SH-SY5Y (cell line): ENCODE data around the gene MATN1.

Experiments used
- GATA2 ChIP-seq: IDR thresholded peaks from 2 replicates; pipeline ENCODE4 v1.6.1; 2011; ENCODE audit warnings: mild to moderate bottlenecking, low read depth, low read length
- GATA3 ChIP-seq: IDR thresholded peaks from 2 replicates; pipeline ENCODE4 v1.6.1; 2011; ENCODE audit warnings: low read depth, mild to moderate bottlenecking, low read length, moderate library complexity

Gene MATN1

GRCh38 chr1:30734106-30734505, 10.7 kb upstream of the MATN1 start:
- no peak for TF ChIP-seq GATA2
- TF ChIP-seq GATA3: no peak

GRCh38 chr1:30733493-30733892, 10.1 kb upstream of the MATN1 start:
- no peak for TF ChIP-seq GATA3
- no peak for TF ChIP-seq GATA2

- TF ChIP-seq GATA2 (no peak), GATA3 (no peak)
These were observed 9.1 kb upstream of the MATN1 start for GRCh38 chr1:30732277-30732996.

GRCh38 chr1:30731806-30732276, 8.5 kb upstream of the MATN1 start:
- TF ChIP-seq GATA3 (no peak), GATA2 (no peak)

GRCh38 chr1:30731109-30731805, 7.9 kb upstream of the MATN1 start:
- TF ChIP-seq GATA3 (no peak), GATA2 (no peak)

- TF ChIP-seq GATA3: no peak
- no peak for TF ChIP-seq GATA2
These were observed 7.1 kb upstream of the MATN1 start for GRCh38 chr1:30730346-30731108.

- TF ChIP-seq GATA2 (no peak), GATA3 (no peak)
These were observed 6.5 kb upstream of the MATN1 start for GRCh38 chr1:30729901-30730300.

GRCh38 chr1:30728832-30729638, 5.7 kb upstream of the MATN1 start:
- no peak for TF ChIP-seq GATA2
- no peak for TF ChIP-seq GATA3

- TF ChIP-seq GATA3: no peak
- no peak for TF ChIP-seq GATA2
These were observed 5.0 kb upstream of the MATN1 start for GRCh38 chr1:30728340-30728739.

GRCh38 chr1:30727824-30728223, 4.4 kb upstream of the MATN1 start:
- TF ChIP-seq GATA2: no peak

- TF ChIP-seq GATA2 (no peak), GATA3 (no peak)
These were observed 3.6 kb upstream of the MATN1 start for GRCh38 chr1:30726773-30727684.

- TF ChIP-seq GATA2 (no peak), GATA3 (no peak)
These were observed 2.9 kb upstream of the MATN1 start for GRCh38 chr1:30726236-30726635.
